Osteoblast (primary cell): Measurements from ENCODE around the gene LZTS3. TPM values are rescaled to one million over a fixed set of nuclear protein-coding genes. Genes with fewer than 3 reads are reported as not detected.

Source experiments
- DNase-seq: peaks from one replicate; pipeline ENCODE4 v3.0.0; 2011; ENCODE audit warnings: low spot score, mixed read lengths; ENCODE audit not compliant: insufficient read length; ENCODE audit errors: missing footprints
- H2AFZ ChIP-seq: 2 replicates; pipeline ENCODE4 v1.6.0; 2011; ENCODE audit warnings: mild to moderate bottlenecking, low read length
- H3K27ac ChIP-seq: 2 replicates; pipeline ENCODE4 v1.5.1; 2011; ENCODE audit warnings: mild to moderate bottlenecking, low read depth, low read length, moderate library complexity
- H3K27me3 ChIP-seq: 2 replicates; pipeline ENCODE4 v1.6.0; 2012; ENCODE audit warnings: mild to moderate bottlenecking, control low read depth, inconsistent platforms, low read length, moderate library complexity; ENCODE audit not compliant: insufficient read depth
- H3K36me3 ChIP-seq: 2 replicates; pipeline ENCODE4 v1.5.1; 2011; ENCODE audit warnings: mild to moderate bottlenecking, low read length, control low read depth, moderate library complexity; ENCODE audit not compliant: insufficient read depth
- H3K4me1 ChIP-seq: 2 replicates; pipeline ENCODE4 v1.5.1; 2011; ENCODE audit warnings: mild to moderate bottlenecking, low read length, control low read depth, moderate library complexity; ENCODE audit not compliant: insufficient read depth
- H3K4me2 ChIP-seq: 2 replicates; pipeline ENCODE4 v1.6.0; 2011; ENCODE audit warnings: mild to moderate bottlenecking, low read length; ENCODE audit not compliant: insufficient read depth
- H3K4me3 ChIP-seq: fragments of 200-600 bp; sonication (generic); 3 replicates; pipeline ENCODE4 v1.5.1; 2012; ENCODE audit warnings: mild to moderate bottlenecking, low read length, inconsistent platforms; ENCODE audit not compliant: insufficient read depth
- H3K79me2 ChIP-seq: 2 replicates; pipeline ENCODE4 v1.6.0; 2012; ENCODE audit warnings: mild to moderate bottlenecking, low read length, control low read depth, inconsistent platforms; ENCODE audit not compliant: insufficient read depth
- H3K9me3 ChIP-seq: 2 replicates; pipeline ENCODE4 v1.5.1; 2011; ENCODE audit warnings: low read depth, low read length, control low read depth
- H4K20me1 ChIP-seq: 2 replicates; pipeline ENCODE4 v1.6.0; 2012; ENCODE audit warnings: mild to moderate bottlenecking, low read length, control low read depth; ENCODE audit not compliant: insufficient read depth
- total RNA-seq: library from RNA; depleted of rRNA; stranded (reverse); fragments of >200 nt; gene quantifications from 2 replicates; pipeline ENCODE4 v1.2.3, GENCODE V29; 2012
- TF ChIP-seq, protein P1 (sequence below): IDR thresholded peaks from 2 replicates; pipeline ENCODE4 v1.5.1; 2011; ENCODE audit warnings: mild to moderate bottlenecking, low read depth, low read length, moderate library complexity; ENCODE audit errors: extremely low read depth

The LZTS3 gene
- total RNA-seq, 1 donor: 3.6 TPM

DNA sequence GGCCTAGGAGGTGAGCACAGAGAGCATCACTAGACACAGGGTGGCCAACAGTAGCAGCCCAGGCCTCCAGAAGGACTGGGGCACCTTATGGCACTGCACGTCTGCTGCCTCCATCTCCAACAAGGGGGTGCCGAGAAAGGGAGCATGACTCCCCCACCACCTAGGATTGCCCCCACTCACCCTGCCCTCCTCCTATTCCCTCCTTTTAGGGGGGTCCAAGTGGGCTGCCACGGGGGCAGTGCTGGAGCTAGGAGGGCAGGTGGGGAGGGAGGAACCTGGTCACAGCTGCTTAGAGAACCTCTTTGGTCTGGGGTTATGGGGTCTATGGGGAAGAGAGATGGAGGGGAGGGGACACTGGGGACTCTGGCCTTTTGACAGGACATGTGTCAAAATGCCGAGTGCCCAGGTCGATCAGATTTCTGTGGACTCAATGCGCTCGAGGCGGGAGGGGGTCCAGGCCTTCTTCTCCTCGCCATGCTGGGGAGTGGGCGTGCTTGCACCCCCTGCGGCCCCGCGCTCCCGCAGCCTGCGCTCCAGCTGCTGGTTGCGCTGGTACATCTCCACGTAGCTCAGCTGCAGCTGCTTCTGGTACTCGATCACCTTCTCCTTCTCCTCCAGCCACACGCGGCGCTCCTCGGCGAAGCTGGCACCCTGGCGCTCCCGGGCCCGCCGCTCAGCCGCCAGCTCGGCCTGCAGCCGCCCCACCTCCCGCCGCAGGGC, 9.1 kb downstream of the LZTS3 start:
- peaks cover 4% of the 10 kb centered on the region for H4K20me1 ChIP-seq
- no peak overlapping the region for H3K4me2 ChIP-seq
- H3K27ac ChIP-seq: no peak overlapping the region
- no peaks in the 10 kb centered on the region for H3K9me3 ChIP-seq
- peaks cover 8% of the 10 kb centered on the region for H3K79me2 ChIP-seq
- no peaks in the 10 kb centered on the region for H3K4me1 ChIP-seq
- H3K27me3 ChIP-seq: no peaks in the 10 kb centered on the region
- peak; percentile 68 for DNase-seq
- no peak overlapping the region for H3K4me3 ChIP-seq
- H3K36me3 ChIP-seq: no peaks in the 10 kb centered on the region
- no peak overlapping the region for H2AFZ ChIP-seq
- TF ChIP-seq, protein P1, sequence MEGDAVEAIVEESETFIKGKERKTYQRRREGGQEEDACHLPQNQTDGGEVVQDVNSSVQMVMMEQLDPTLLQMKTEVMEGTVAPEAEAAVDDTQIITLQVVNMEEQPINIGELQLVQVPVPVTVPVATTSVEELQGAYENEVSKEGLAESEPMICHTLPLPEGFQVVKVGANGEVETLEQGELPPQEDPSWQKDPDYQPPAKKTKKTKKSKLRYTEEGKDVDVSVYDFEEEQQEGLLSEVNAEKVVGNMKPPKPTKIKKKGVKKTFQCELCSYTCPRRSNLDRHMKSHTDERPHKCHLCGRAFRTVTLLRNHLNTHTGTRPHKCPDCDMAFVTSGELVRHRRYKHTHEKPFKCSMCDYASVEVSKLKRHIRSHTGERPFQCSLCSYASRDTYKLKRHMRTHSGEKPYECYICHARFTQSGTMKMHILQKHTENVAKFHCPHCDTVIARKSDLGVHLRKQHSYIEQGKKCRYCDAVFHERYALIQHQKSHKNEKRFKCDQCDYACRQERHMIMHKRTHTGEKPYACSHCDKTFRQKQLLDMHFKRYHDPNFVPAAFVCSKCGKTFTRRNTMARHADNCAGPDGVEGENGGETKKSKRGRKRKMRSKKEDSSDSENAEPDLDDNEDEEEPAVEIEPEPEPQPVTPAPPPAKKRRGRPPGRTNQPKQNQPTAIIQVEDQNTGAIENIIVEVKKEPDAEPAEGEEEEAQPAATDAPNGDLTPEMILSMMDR: no peak

DNA sequence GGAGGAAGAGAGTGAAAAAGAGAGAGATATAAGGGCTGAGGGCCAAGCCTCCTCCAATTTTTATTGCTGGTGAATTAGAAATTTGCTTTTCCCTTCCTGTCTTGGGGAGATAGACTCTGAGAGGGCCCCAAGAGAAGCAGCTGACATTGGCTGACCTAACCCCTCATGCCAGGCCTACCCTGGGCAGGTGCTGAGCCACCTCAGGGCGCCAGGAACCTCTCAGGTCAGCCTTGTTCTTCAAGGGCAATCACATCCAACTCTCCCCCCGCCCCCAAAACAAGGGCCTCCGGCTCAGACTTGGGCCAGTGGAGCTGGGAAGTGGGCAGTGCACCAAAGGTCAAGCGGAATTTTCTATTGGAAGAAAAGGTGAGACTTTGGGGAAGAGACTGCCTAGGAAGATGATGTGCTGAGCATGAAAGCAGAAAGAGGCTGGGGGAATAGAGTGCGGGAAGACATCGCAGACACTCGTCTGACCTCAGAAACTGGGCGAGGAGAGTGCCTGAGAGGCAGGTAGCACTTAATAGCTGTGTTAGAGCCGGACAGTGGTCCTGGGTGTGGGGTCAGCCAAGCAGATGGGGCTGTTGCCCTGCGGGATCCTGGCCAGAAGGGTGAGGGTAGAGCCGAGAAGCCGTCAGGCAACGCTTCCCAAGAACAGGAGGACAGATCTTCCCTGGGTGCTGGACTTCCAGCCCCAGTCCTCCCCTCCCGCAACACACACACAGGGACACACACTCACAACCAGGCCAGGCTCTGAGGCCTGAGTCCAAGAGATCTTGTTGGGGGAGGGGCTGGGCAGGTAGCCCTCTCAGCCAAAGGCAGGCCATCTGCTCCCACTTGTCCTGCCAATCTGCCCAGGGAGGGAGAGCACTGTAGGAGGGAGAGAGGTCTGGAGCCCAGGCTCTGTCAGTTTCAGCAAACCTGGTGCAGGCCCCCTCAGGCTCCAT, 10.0 kb downstream of the LZTS3 start:
- TF ChIP-seq, protein P1: no peak
- DNase-seq: peak; percentile 89
- Histone ChIP-seq H3K4me2 (no peak overlapping the region), H4K20me1 (peaks cover 11% of the 10 kb centered on the region), H3K27me3 (no peaks in the 10 kb centered on the region), H3K4me3 (no peak overlapping the region), H2AFZ (no peak overlapping the region), H3K36me3 (no peaks in the 10 kb centered on the region), H3K9me3 (no peaks in the 10 kb centered on the region), H3K4me1 (peaks cover 6% of the 10 kb centered on the region), H3K27ac (no peak overlapping the region), H3K79me2 (peaks cover 16% of the 10 kb centered on the region)

DNA sequence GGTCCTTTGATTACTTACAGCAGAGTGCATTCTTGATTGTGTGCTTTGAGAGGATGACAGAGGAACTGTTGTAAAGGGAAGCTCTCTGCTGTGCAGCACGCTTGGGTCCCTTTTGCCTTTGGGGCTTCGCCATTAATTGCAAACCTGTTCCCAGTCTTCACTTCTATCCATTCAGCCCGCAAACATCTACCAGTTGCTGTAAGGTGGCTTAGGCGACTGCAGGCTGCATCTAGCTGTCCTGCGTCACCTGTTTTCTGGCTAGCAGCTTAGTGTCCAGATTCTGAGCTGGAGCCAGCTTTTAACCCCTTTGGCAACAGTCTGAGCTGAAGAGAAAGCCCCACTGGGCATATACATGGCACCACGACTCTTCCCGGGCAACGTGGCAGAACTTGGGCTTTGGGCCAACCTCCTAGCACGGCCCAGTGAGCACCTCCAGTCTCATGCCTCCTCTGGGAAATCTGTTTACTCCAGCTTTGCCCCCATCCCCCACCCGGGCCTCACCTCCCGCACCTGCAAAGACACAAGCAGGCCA, 11.2 kb downstream of the LZTS3 start:
- peak; percentile 74 for DNase-seq
- Histone ChIP-seq H3K9me3 (no peaks in the 10 kb centered on the region), H4K20me1 (peaks cover 22% of the 10 kb centered on the region), H3K4me1 (peaks cover 18% of the 10 kb centered on the region), H2AFZ (no peak overlapping the region), H3K4me2 (no peak overlapping the region), H3K27me3 (no peaks in the 10 kb centered on the region), H3K4me3 (no peak overlapping the region), H3K79me2 (peaks cover 28% of the 10 kb centered on the region), H3K27ac (no peak overlapping the region), H3K36me3 (no peaks in the 10 kb centered on the region)
- TF ChIP-seq, protein P1: no peak
